HG03097 (cell line): ENCODE results near the gene MYO1D.
A peak's percentile ranks its signal among the peaks of the same experiment; 100 is the strongest.
"Not testable (repeated sequence)": the region's sequence is repeated elsewhere in the genome, so short reads cannot be mapped to it uniquely, and the experiment has no call there.

Experiments
- ATAC-seq: cut with Tn5 transposase; IDR thresholded peaks from one replicate; pipeline ENCODE4 v1.9.1; 2021; ENCODE audit not compliant: unreplicated experiment, low FRiP score

The MYO1D gene

GRCh38 chr17:32558997-32559650 lies 317.8 kb downstream of the MYO1D start:
- peak; percentile 81 for ATAC-seq

- no peak for ATAC-seq
Measured at GRCh38 chr17:32558326-32558955, 318.5 kb downstream of the MYO1D start.

- no peak for ATAC-seq
Measured at GRCh38 chr17:32555611-32556310, 321.2 kb downstream of the MYO1D start.

GRCh38 chr17:32553168-32553567 lies 323.8 kb downstream of the MYO1D start:
- ATAC-seq = no peak

- no peak for ATAC-seq
Measured at GRCh38 chr17:32552280-32552679, 324.6 kb downstream of the MYO1D start.

GRCh38 chr17:32551186-32551955 lies 325.6 kb downstream of the MYO1D start:
- ATAC-seq = no peak

GRCh38 chr17:32549559-32549958 lies 327.4 kb downstream of the MYO1D start:
- ATAC-seq = no peak

- ATAC-seq = no peak
Measured at GRCh38 chr17:32546031-32546444, 330.9 kb downstream of the MYO1D start.

- ATAC-seq = no peak
Measured at GRCh38 chr17:32542186-32542585, 334.7 kb downstream of the MYO1D start.

GRCh38 chr17:32541640-32542039 lies 335.3 kb downstream of the MYO1D start:
- ATAC-seq = no peak

GRCh38 chr17:32536736-32537643 lies 339.9 kb downstream of the MYO1D start:
- ATAC-seq = no peak

GRCh38 chr17:32533296-32533695 lies 343.6 kb downstream of the MYO1D start:
- no peak for ATAC-seq

- ATAC-seq = no peak
Measured at GRCh38 chr17:32529604-32530003, 347.3 kb downstream of the MYO1D start.

- ATAC-seq = no peak
Measured at GRCh38 chr17:32528825-32529224, 348.1 kb downstream of the MYO1D start.

- no peak for ATAC-seq
Measured at GRCh38 chr17:32527146-32527545, 349.8 kb downstream of the MYO1D start.

- ATAC-seq = no peak
Measured at GRCh38 chr17:32525122-32525521, 351.8 kb downstream of the MYO1D start.

- not testable (repeated sequence) for ATAC-seq
Measured at GRCh38 chr17:32524553-32524880, 352.4 kb downstream of the MYO1D start.

- peak; percentile 40 for ATAC-seq
Measured at GRCh38 chr17:32523827-32524552, 352.9 kb downstream of the MYO1D start.

GRCh38 chr17:32523017-32523680 lies 353.8 kb downstream of the MYO1D start:
- peak; percentile 48 for ATAC-seq
